SK-N-SH treated with all-trans-retinoic acid at 6 μM for 48 hours (cell line): ENCODE measurements around the gene EDARADD.

Experiments used
- ARNTL ChIP-seq: fragments of 450-650 bp; formaldehyde crosslinking; IDR thresholded peaks from 2 replicates; pipeline ENCODE4 v1.5.0; 2020; ENCODE audit warnings: low read depth, mild to moderate bottlenecking, moderate library complexity, borderline replicate concordance
- BACH2 ChIP-seq: fragments of 250-450 bp; sonication (Bioruptor Pico); IDR thresholded peaks from 2 replicates; pipeline ENCODE4 v1.9.0; 2021; ENCODE audit warnings: mild to moderate bottlenecking, borderline replicate concordance
- CREB5 ChIP-seq: fragments of 250-450 bp; sonication (Bioruptor Pico); IDR thresholded peaks from 2 replicates; pipeline ENCODE4 v1.5.1; 2020; ENCODE audit warnings: low read depth, mild to moderate bottlenecking, moderate library complexity
- CSDC2 ChIP-seq: fragments of 250-450 bp; sonication (Bioruptor Pico); IDR thresholded peaks from 2 replicates; pipeline ENCODE4 v1.5.0; 2020; ENCODE audit warnings: mild to moderate bottlenecking, moderate library complexity
- CSRNP3 ChIP-seq: fragments of 250-450 bp; sonication (Bioruptor Pico); IDR thresholded peaks from 2 replicates; pipeline ENCODE4 v1.5.1; 2021; ENCODE audit warnings: mild to moderate bottlenecking, moderate library complexity
- PATZ1 ChIP-seq: fragments of 250-450 bp; sonication (Bioruptor Pico); IDR thresholded peaks from 2 replicates; pipeline ENCODE4 v1.8.0; 2020; ENCODE audit warnings: mild to moderate bottlenecking, moderate library complexity, borderline replicate concordance
- PPARA ChIP-seq: fragments of 250-450 bp; sonication (Bioruptor Pico); IDR thresholded peaks from 2 replicates; pipeline ENCODE4 v1.5.0; 2020; ENCODE audit warnings: mild to moderate bottlenecking, borderline replicate concordance
- RARB ChIP-seq: fragments of 250-450 bp; sonication (Bioruptor Pico); IDR thresholded peaks from 2 replicates; pipeline ENCODE4 v1.8.0; 2021; ENCODE audit warnings: mild to moderate bottlenecking, moderate library complexity
- TSHZ2 ChIP-seq: fragments of 250-450 bp; sonication (Bioruptor Pico); IDR thresholded peaks from 2 replicates; pipeline ENCODE4 v1.5.0; 2020; ENCODE audit warnings: mild to moderate bottlenecking, moderate library complexity
- ZC3H10 ChIP-seq: fragments of 250-450 bp; sonication (Bioruptor Pico); IDR thresholded peaks from 2 replicates; pipeline ENCODE4 v1.5.1; 2021; ENCODE audit warnings: mild to moderate bottlenecking, moderate library complexity
- ZFP30 ChIP-seq: fragments of 450-650 bp; formaldehyde crosslinking; IDR thresholded peaks from 2 replicates; pipeline ENCODE4 v1.5.0; 2022; ENCODE audit warnings: mild to moderate bottlenecking, moderate library complexity
- ZNF8 ChIP-seq: fragments of 450-650 bp; formaldehyde crosslinking; IDR thresholded peaks from 2 replicates; pipeline ENCODE4 v1.5.0; 2020; ENCODE audit warnings: mild to moderate bottlenecking, moderate library complexity

GRCh38 chr1:236471653-236472052, 77.6 kb downstream of the EDARADD start:
- TF ChIP-seq CSDC2 (CRISPR knock-in tag) (no peak), ARNTL (CRISPR knock-in tag) (no peak), PATZ1 (CRISPR knock-in tag) (no peak), RARB (CRISPR knock-in tag) (no peak), BACH2 (CRISPR knock-in tag) (no peak), PPARA (CRISPR knock-in tag) (no peak), CREB5 (CRISPR knock-in tag) (no peak), TSHZ2 (no peak), ZFP30 (CRISPR knock-in tag) (no peak), ZNF8 (CRISPR knock-in tag) (no peak), CSRNP3 (CRISPR knock-in tag) (no peak), ZC3H10 (CRISPR knock-in tag) (no peak)
